Ishikawa (cell line): ENCODE data around the gene RFPL1.

Experiments used
- CEBPB ChIP-seq: IDR thresholded peaks from 2 replicates; pipeline ENCODE4 v1.6.1; 2012
- CREB1 ChIP-seq: IDR thresholded peaks from 2 replicates; pipeline ENCODE4 v1.6.1; 2012; ENCODE audit warnings: low read depth
- EGR1 ChIP-seq: IDR thresholded peaks from 2 replicates; pipeline ENCODE4 v1.6.1; 2012
- EP300 ChIP-seq: IDR thresholded peaks from 2 replicates; pipeline ENCODE4 v1.6.1; 2012; ENCODE audit warnings: borderline replicate concordance
- FOXM1 ChIP-seq: IDR thresholded peaks from 2 replicates; pipeline ENCODE4 v1.6.1; 2012; ENCODE audit warnings: low read depth, borderline replicate concordance
- NFIC ChIP-seq: IDR thresholded peaks from 2 replicates; pipeline ENCODE4 v1.6.1; 2012
- RAD21 ChIP-seq: IDR thresholded peaks from 2 replicates; pipeline ENCODE4 v1.6.1; 2012; ENCODE audit warnings: low read depth
- REST ChIP-seq: IDR thresholded peaks from 2 replicates; pipeline ENCODE4 v1.6.1; 2012; ENCODE audit warnings: low read depth, mild to moderate bottlenecking
- TAF1 ChIP-seq: IDR thresholded peaks from 2 replicates; pipeline ENCODE4 v1.6.1; 2012; ENCODE audit warnings: low read depth, mild to moderate bottlenecking
- TCF12 ChIP-seq: IDR thresholded peaks from 2 replicates; pipeline ENCODE4 v1.6.1; 2012; ENCODE audit warnings: low read depth
- TEAD4 ChIP-seq: IDR thresholded peaks from 2 replicates; pipeline ENCODE4 v1.6.1; 2012
- YY1 ChIP-seq: IDR thresholded peaks from 2 replicates; pipeline ENCODE4 v1.6.1; 2012; ENCODE audit warnings: low read depth
- ZBTB7A ChIP-seq: IDR thresholded peaks from 2 replicates; pipeline ENCODE4 v1.6.1; 2012; ENCODE audit warnings: low read depth
- TF ChIP-seq, protein P1 (sequence below): IDR thresholded peaks from 2 replicates; pipeline ENCODE4 v1.6.1; 2012
- TF ChIP-seq, protein P2 (sequence below): IDR thresholded peaks from 2 replicates; pipeline ENCODE4 v1.6.1; 2012

RFPL1 gene

DNA sequence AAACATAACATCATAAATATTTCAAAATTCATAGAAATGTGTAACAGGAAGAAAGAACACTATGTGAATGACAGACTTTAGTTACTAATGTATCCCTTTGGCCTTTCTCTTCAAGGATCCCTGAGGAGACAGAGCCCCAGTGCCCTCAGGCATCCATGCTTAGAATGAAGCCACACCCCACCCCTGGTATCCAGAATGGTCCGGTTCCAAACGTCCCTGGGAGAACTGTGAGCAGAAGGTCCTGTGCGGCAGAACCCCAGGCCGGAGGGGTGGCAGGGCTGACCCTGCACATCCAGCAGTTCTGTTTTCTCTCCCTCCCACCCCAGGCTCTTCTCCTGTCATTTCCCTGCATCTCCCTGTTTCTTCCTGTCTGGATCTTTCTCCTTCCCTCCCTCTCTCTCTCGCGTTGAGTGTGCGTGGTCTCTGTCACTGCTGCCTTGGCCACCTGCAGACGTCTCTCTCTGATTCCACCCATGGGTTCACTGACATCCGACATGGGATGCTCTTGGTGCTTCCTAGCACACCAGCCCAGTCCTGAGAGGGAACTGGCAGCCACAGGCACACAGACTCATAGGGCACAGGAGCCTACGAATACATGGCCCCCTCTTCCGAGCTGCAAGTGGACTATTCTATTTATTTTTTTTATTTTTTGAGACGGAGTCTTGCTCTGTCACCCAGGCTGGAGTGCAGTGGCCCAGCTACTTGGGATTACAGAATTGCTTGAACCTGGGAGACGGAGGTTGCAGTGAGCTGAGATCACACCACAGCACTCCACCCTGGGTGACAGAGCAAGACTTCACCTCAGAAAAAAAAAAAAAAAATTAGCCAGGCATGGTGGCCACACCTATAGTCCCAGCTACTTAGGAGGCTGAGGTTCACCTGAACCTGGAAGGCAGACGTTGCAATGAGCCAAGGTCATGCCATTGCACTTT, 5.7 kb downstream of the RFPL1 start:
- TF ChIP-seq, protein P1, sequence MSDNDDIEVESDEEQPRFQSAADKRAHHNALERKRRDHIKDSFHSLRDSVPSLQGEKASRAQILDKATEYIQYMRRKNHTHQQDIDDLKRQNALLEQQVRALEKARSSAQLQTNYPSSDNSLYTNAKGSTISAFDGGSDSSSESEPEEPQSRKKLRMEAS = no peak
- TF ChIP-seq EP300 = no peak
- no peak for TF ChIP-seq EGR1
- TF ChIP-seq REST = no peak
- TF ChIP-seq NFIC = no peak
- TF ChIP-seq ZBTB7A = no peak
- no peak for TF ChIP-seq TCF12
- no peak for TF ChIP-seq TAF1
- no peak for TF ChIP-seq CEBPB
- no peak for TF ChIP-seq YY1
- no peak for TF ChIP-seq RAD21
- TF ChIP-seq FOXM1 = no peak
- no peak for TF ChIP-seq TEAD4
- TF ChIP-seq CREB1 = no peak
- TF ChIP-seq, protein P2, sequence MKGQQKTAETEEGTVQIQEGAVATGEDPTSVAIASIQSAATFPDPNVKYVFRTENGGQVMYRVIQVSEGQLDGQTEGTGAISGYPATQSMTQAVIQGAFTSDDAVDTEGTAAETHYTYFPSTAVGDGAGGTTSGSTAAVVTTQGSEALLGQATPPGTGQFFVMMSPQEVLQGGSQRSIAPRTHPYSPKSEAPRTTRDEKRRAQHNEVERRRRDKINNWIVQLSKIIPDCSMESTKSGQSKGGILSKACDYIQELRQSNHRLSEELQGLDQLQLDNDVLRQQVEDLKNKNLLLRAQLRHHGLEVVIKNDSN = no peak

DNA sequence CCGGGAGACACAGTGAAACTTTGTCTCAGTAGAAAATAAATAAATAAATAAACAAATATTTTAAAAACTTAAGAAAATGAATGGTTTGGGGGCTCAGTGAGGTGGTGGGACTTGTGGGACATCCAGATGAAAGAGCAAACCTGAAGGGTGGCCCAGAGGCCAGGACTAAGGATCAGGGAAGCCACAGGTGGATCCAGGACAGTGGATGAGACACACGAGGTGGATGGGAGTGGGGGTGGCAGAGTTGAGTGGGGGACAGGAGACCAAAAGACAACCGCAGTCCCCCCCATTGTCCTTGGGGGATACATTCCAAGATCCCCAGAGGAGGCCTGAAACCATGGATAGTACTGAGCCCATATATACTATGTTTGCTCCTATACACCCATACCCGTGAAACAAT, 7.1 kb downstream of the RFPL1 start:
- TF ChIP-seq, protein P2 = no peak
- no peak for TF ChIP-seq NFIC
- no peak for TF ChIP-seq TCF12
- no peak for TF ChIP-seq CREB1
- TF ChIP-seq EP300 = no peak
- TF ChIP-seq, protein P1 = no peak
- TF ChIP-seq RAD21 = no peak
- no peak for TF ChIP-seq TEAD4
- TF ChIP-seq EGR1 = no peak
- no peak for TF ChIP-seq YY1
- TF ChIP-seq FOXM1 = no peak
- TF ChIP-seq CEBPB = no peak
- no peak for TF ChIP-seq ZBTB7A
- no peak for TF ChIP-seq REST
- TF ChIP-seq TAF1 = no peak

DNA sequence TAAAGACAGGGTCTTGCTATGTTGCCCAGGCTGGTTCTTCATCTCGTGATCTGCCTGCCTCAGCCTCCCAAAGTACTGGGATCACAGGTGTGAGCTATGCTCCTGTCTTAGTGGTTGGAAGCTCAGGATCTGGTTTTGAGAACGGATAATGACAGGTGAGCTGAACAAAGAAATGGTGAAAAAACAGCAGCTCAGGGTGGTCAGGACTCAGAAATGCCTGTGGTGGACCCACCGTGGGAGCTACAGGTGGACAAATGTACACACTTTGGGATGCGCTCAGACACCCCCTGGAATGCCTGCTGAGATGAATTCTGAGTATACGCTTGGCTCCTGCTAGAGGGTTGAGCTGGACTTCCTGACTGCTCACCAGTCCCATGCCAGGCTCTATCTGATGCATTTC, 9.5 kb downstream of the RFPL1 start:
- TF ChIP-seq ZBTB7A = no peak
- no peak for TF ChIP-seq RAD21
- TF ChIP-seq CREB1 = no peak
- TF ChIP-seq, protein P1 = no peak

GRCh38 chr22:29449296-29449875, 11.0 kb downstream of the RFPL1 start:
- no peak for TF ChIP-seq FOXM1
- TF ChIP-seq TCF12 = no peak
- no peak for TF ChIP-seq REST
- TF ChIP-seq, protein P1 = no peak
